Activated T-cell treated with anti-CD3 and anti-CD28 coated beads, Interleukin-2, amount 50 U/mL, for 24 hours (primary cell): Measurements from ENCODE around the gene PADI4.

Experiments
- DNase-seq: peaks from one replicate; pipeline ENCODE4 v3.0.0-alpha.2; 2020
- H3K27ac Mint-ChIP-seq: 2 replicates; pipeline ENCODE4 v1.8.0; 2020; ENCODE audit warnings: mild to moderate bottlenecking, mixed read lengths
- H3K27me3 Mint-ChIP-seq: 2 replicates; pipeline ENCODE4 v1.8.0; 2020; ENCODE audit warnings: mixed read lengths
- H3K36me3 Mint-ChIP-seq: 2 replicates; pipeline ENCODE4 v1.8.0; 2020; ENCODE audit warnings: low read depth, mixed read lengths
- H3K4me1 Mint-ChIP-seq: 2 replicates; pipeline ENCODE4 v1.8.0; 2020; ENCODE audit warnings: low read depth, mixed read lengths
- H3K4me3 Mint-ChIP-seq: 2 replicates; pipeline ENCODE4 v1.8.0; 2020; ENCODE audit warnings: mild to moderate bottlenecking, moderate library complexity, mixed read lengths
- H3K9me3 Mint-ChIP-seq: 2 replicates; pipeline ENCODE4 v1.8.0; 2020; ENCODE audit warnings: mixed read lengths

Gene PADI4

DNA sequence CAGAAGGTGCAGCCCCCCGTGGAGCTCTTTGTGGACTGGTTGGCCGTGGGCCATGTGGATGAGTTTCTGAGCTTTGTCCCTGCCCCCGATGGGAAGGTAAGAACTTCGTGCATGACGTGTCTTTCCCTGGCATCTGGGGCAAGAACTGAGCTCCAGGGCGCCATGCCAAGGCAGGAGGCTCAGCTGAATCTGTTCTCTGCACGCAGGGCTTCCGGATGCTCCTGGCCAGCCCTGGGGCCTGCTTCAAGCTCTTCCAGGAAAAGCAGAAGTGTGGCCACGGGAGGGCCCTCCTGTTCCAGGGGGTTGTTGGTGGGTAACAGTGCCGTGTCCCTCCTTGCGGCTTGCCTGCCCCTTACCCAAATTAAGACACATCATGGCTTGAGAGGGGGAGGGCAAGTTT, 31.4 kb upstream of the PADI4 start:
- Mint-ChIP-seq H3K4me1 (no peaks in the 10 kb centered on the region), H3K36me3 (no peaks in the 10 kb centered on the region), H3K4me3 (no peak overlapping the region), H3K27ac (no peak overlapping the region), H3K9me3 (no peaks in the 10 kb centered on the region), H3K27me3 (peaks cover 21% of the 10 kb centered on the region)
- DNase-seq = no peak

GRCh38 chr1:17277511-17278159, 30.4 kb upstream of the PADI4 start:
- Mint-ChIP-seq H3K27me3 (peaks cover 24% of the 10 kb centered on the region), H3K36me3 (no peaks in the 10 kb centered on the region), H3K4me3 (no peak overlapping the region), H3K27ac (no peak overlapping the region), H3K4me1 (no peaks in the 10 kb centered on the region), H3K9me3 (no peaks in the 10 kb centered on the region)
- DNase-seq = no peak

DNA sequence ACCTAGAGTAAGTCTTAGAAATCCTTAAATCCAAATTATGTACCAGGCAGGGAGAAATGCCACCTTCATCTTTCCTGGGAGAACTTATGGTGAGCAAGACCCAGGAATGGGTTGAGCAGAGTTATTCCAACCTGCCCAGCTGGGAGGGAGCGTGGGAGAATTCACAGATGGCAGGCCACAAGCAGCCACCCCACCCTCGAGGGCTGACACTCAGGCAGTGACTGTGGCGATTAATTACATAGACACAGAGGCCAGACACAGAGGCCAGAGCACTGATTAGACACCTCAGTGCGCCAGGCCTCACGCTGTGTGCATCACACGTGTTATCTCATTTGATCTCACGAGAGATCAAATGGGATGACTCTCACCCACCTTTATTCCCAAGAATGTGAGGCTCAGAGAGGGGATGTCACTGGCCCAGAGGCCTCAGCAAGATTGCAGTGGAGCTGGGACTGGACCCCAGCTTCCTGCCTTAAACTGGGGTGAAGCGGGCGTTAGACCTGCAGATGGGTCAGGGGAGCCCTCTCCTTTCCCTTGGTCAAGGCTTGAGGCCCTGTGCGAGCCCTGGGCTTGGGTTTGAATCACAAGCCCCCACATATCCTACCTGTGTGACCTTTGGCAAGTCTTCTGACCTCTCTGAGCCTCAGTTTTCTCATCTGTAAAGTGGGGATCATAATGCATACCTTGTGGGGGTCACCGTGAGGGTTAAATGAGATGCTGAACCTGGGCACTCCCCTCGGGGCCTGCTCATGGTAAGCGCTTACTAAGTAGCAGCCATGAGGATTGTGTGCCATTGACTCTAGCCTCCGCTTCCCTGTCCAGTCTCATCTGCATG, 28.8 kb upstream of the PADI4 start:
- H3K27me3 Mint-ChIP-seq = peaks cover 28% of the 10 kb centered on the region
- no peak overlapping the region for H3K27ac Mint-ChIP-seq
- no peak overlapping the region for H3K4me3 Mint-ChIP-seq
- H3K9me3 Mint-ChIP-seq = no peaks in the 10 kb centered on the region
- no peak for DNase-seq
- no peaks in the 10 kb centered on the region for H3K4me1 Mint-ChIP-seq
- no peaks in the 10 kb centered on the region for H3K36me3 Mint-ChIP-seq

- Mint-ChIP-seq H3K27ac (no peak overlapping the region), H3K36me3 (no peaks in the 10 kb centered on the region), H3K9me3 (no peaks in the 10 kb centered on the region), H3K4me3 (no peak overlapping the region), H3K4me1 (no peaks in the 10 kb centered on the region), H3K27me3 (peaks cover 24% of the 10 kb centered on the region)
- DNase-seq = no peak
Observed at GRCh38 chr1:17280436-17280835, 27.6 kb upstream of the PADI4 start.

DNA sequence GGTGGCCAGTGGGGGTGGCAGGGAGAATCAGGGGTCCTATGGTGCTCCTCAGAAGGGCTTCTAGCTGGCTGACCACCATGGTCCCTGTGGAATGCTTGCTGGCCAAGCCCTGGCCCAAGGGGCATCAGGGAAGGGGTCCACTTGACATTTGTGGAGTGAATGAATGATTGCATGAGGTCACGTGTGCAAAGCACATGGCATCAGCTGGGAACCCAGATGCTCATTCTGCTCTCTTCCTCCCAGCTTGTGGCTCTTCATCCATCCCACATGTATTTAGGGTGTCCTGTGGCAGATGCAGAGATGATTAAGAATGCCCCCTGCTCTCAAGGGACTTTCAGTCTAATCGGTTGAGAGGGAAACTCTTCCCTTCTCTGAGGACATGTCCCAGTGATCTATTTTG, 27.1 kb upstream of the PADI4 start:
- H3K4me1 Mint-ChIP-seq = no peaks in the 10 kb centered on the region
- no peak overlapping the region for H3K27ac Mint-ChIP-seq
- no peak for DNase-seq
- no peaks in the 10 kb centered on the region for H3K36me3 Mint-ChIP-seq
- H3K9me3 Mint-ChIP-seq = no peaks in the 10 kb centered on the region
- no peak overlapping the region for H3K4me3 Mint-ChIP-seq
- H3K27me3 Mint-ChIP-seq = peaks cover 20% of the 10 kb centered on the region

DNA sequence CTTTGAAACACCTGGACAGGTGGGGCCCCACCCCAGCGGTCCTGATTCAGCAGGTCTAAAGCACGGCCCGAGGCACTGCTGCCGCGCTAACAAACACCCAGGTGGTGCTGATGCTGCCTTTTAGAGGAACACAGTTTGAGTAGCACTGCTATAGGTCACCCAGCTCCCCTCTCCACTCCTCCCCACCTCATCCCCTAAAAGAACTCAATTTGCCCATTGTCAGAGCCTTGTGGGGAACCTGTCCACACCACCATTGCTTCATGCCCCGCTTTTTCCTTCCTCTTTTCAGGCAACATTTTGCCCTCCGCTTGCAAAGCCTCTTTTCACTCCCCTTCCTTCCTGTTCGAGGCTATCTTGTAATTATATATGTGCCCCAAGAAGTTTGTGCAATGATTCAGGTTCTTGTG, 26.2 kb upstream of the PADI4 start:
- H3K27me3 Mint-ChIP-seq = peaks cover 18% of the 10 kb centered on the region
- H3K4me1 Mint-ChIP-seq = no peaks in the 10 kb centered on the region
- H3K36me3 Mint-ChIP-seq = no peaks in the 10 kb centered on the region
- DNase-seq = no peak
- no peaks in the 10 kb centered on the region for H3K9me3 Mint-ChIP-seq
- no peak overlapping the region for H3K27ac Mint-ChIP-seq
- H3K4me3 Mint-ChIP-seq = no peak overlapping the region

DNA sequence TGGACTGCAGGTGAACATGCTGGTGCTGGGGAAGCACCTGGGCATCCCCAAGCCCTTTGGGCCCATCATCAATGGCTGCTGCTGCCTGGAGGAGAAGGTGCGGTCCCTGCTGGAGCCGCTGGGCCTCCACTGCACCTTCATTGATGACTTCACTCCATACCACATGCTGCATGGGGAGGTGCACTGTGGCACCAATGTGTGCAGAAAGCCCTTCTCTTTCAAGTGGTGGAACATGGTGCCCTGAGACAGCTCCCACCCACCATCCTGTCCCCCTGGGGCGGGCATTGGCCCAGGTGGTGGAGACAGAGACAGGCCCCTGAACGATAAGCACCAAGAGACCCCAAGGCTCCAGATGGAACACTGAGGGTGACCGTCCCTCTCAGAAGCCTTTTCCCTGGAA, 25.2 kb upstream of the PADI4 start:
- no peak for DNase-seq
- H3K4me1 Mint-ChIP-seq = no peaks in the 10 kb centered on the region

GRCh38 chr1:17286646-17287045, 21.4 kb upstream of the PADI4 start:
- Mint-ChIP-seq H3K4me1 (no peaks in the 10 kb centered on the region), H3K4me3 (no peak overlapping the region), H3K27ac (no peak overlapping the region), H3K9me3 (no peaks in the 10 kb centered on the region), H3K36me3 (no peaks in the 10 kb centered on the region), H3K27me3 (peaks cover 22% of the 10 kb centered on the region)
- no peak for DNase-seq

More for the DNA sequence above, 25.2 kb upstream of the PADI4 start:
- H3K27me3 Mint-ChIP-seq = peaks cover 15% of the 10 kb centered on the region
- H3K9me3 Mint-ChIP-seq = no peaks in the 10 kb centered on the region
- H3K4me3 Mint-ChIP-seq = no peak overlapping the region
- no peak overlapping the region for H3K27ac Mint-ChIP-seq
- H3K36me3 Mint-ChIP-seq = no peaks in the 10 kb centered on the region

DNA sequence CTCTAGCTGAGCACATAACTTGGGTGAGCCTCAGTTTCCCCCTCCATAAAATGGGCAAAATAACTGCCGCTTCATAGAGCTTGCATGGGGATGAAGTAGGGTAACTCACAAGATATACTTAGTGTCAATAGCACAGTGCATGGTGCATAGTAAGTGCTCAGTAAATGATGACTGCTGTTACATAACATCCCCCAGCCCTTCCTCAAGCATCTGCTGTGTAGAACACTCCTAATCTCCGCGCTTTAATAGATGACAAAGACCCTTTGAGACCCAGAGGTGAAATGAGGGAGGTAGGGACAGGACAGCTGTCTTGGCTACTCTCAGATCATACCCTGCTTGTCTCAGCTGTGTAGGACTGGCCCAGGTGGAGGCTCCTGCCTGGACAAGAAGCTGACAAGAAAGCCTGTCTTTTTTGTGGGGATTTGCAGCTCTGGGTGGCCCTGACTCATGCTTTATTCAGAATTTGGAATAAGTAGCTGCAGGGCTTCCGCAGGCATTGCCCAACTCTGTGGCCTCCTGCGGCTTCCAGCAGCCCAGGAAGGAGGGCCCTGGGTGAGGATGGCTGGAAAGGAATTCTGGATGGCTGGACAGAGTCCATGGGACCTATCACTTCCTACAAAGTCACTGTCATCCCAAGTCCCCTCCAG, 20.7 kb upstream of the PADI4 start:
- peaks cover 18% of the 10 kb centered on the region for H3K27me3 Mint-ChIP-seq
- no peaks in the 10 kb centered on the region for H3K4me1 Mint-ChIP-seq
- H3K27ac Mint-ChIP-seq = no peak overlapping the region
- H3K4me3 Mint-ChIP-seq = no peak overlapping the region
- H3K9me3 Mint-ChIP-seq = no peaks in the 10 kb centered on the region
- H3K36me3 Mint-ChIP-seq = no peaks in the 10 kb centered on the region
- no peak for DNase-seq

GRCh38 chr1:17289721-17290120, 18.3 kb upstream of the PADI4 start:
- no peak for DNase-seq
- no peaks in the 10 kb centered on the region for H3K9me3 Mint-ChIP-seq
- peaks cover 31% of the 10 kb centered on the region for H3K27me3 Mint-ChIP-seq
- no peak overlapping the region for H3K4me3 Mint-ChIP-seq
- no peak overlapping the region for H3K27ac Mint-ChIP-seq
- H3K36me3 Mint-ChIP-seq = no peaks in the 10 kb centered on the region
- H3K4me1 Mint-ChIP-seq = no peaks in the 10 kb centered on the region

DNA sequence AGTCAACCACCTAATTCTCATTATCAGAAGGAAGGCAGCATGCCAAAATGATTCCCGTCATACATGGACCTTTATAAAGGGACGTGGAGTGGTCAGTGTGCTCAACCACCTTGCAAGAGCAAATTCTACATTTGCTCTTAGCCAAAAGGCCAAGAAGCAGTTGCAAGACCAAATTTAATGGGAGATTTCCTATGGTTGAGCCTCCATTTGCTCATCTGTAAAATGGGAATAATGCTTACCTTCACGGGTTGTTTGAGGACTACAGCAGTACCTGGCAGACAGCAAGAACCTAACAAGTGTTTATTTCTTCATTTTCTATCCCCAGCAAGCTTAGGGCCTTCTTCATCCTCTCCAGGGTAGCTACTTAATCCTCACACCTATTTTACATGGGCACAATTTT, 17.4 kb upstream of the PADI4 start:
- H3K9me3 Mint-ChIP-seq = no peaks in the 10 kb centered on the region
- H3K4me3 Mint-ChIP-seq = no peak overlapping the region
- peaks cover 33% of the 10 kb centered on the region for H3K27me3 Mint-ChIP-seq
- H3K27ac Mint-ChIP-seq = no peak overlapping the region
- no peaks in the 10 kb centered on the region for H3K4me1 Mint-ChIP-seq
- H3K36me3 Mint-ChIP-seq = no peaks in the 10 kb centered on the region
- DNase-seq = no peak

DNA sequence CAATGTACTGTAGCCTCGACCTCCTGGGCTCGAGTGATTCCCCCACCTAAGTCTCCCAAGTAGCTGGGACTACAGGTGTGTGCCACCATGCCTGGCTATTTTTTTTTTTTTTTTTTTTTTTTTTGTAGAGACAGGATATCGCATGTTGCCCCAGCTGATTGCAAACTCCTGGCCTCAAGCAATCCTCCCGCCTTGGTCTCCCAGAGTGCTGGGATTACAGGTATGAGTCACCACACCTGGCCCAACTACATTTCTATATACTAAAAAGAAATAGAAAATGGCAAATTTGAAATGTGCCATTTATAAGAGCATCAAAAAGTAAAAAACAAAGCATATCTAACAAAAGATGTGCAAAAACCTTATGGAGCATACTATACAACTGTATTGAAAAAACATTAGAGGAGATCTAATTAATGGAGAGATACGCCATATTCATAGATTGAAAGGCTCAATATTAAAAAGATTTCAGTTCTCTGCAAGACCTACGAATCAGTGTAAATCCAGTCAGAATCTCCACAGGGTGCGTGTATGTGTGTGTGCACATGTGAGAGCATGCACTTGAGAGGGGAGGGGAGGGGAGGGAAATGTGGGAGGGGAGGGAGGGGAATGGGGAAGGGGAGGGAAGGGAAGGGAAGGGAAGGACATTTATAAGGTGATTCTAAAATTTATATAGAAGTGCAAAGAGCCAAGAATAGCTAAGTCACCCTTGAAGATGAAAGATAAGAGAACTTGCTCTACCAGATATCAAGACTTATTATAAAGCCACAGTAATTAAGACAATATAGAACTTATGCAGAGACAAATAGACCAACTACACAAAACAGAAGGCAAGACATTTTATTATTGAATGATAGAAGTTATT, 15.5 kb upstream of the PADI4 start:
- Mint-ChIP-seq H3K9me3 (no peaks in the 10 kb centered on the region), H3K27me3 (peaks cover 39% of the 10 kb centered on the region), H3K4me1 (no peaks in the 10 kb centered on the region), H3K4me3 (no peak overlapping the region), H3K36me3 (no peaks in the 10 kb centered on the region), H3K27ac (no peak overlapping the region)
- DNase-seq = no peak

- Mint-ChIP-seq H3K9me3 (no peaks in the 10 kb centered on the region), H3K27me3 (peaks cover 40% of the 10 kb centered on the region), H3K27ac (no peak overlapping the region), H3K4me3 (no peak overlapping the region), H3K4me1 (no peaks in the 10 kb centered on the region), H3K36me3 (no peaks in the 10 kb centered on the region)
- DNase-seq = no peak
Observed at GRCh38 chr1:17293681-17294425, 14.1 kb upstream of the PADI4 start.

DNA sequence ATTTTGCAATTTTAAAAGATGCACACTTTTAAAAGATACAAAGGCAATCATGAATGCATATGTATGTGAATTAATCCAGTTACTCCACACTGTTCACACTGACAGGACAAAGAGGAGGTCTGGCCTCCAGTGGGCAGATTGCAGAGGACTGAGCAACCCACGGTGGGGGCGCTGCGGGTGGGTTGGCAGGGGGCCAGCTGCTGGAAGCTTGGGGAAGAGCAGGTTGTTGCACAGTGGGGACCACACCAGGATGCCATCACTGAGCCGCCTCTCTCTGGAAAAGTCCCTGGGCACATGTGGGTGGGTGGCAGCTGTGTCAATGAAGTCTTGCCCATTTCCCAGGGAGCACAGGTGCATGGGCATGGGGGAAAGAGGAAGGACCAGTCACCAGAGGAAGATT, 12.7 kb upstream of the PADI4 start:
- Mint-ChIP-seq H3K36me3 (no peaks in the 10 kb centered on the region), H3K9me3 (no peaks in the 10 kb centered on the region), H3K27ac (no peak overlapping the region), H3K4me3 (no peak overlapping the region), H3K4me1 (no peaks in the 10 kb centered on the region), H3K27me3 (peaks cover 38% of the 10 kb centered on the region)
- DNase-seq = no peak
